Uterus (tissue), 4 donors: ENCODE measurements around the gene FLOT1. TPM values are rescaled to one million over a fixed set of nuclear protein-coding genes. Genes with fewer than 3 reads are reported as not detected.

ENCODE experiments used
- DNase-seq, 2 donors: peaks; one replicate each; pipeline ENCODE4 v3.0.0-alpha.2; 2019 to 2020
- H3K27ac ChIP-seq, 2 donors: fragments of 200-600 bp; sonication (generic); 1 replicate in 1 of 2; 2 replicates in 1 of 2; pipeline ENCODE4 v1.5.1; 2016 to 2018
- H3K27me3 ChIP-seq, 2 donors: fragments of 200-600 bp; sonication (generic); one replicate each; pipeline ENCODE4 v1.5.1; 2018 to 2019; ENCODE audit warnings: control low read depth in 1 of 2
- H3K36me3 ChIP-seq, 2 donors: fragments of 200-600 bp; sonication (generic); one replicate each; pipeline ENCODE4 v1.5.1; 2019; ENCODE audit warnings: control low read depth in 1 of 2
- H3K4me1 ChIP-seq, 2 donors: fragments of 200-600 bp; sonication (generic); one replicate each; pipeline ENCODE4 v1.5.1; 2018 to 2019; ENCODE audit warnings: control low read depth in 1 of 2
- H3K4me3 ChIP-seq, 2 donors: fragments of 200-600 bp; sonication (generic); 1 replicate in 1 of 2; 2 replicates in 1 of 2; pipeline ENCODE4 v1.5.1; 2018 to 2019; ENCODE audit warnings: mild to moderate bottlenecking in 1 of 2
- H3K9me3 ChIP-seq, 2 donors: fragments of 200-600 bp; sonication (generic); one replicate each; pipeline ENCODE4 v1.5.1; 2019; ENCODE audit warnings: control low read depth in 1 of 2
- POLR2A ChIP-seq, 2 donors: fragments of 450-650 bp; IDR thresholded peaks; one replicate each; pipeline ENCODE4 v1.6.1; 2016; ENCODE audit warnings: antibody characterized with exemption in 2 of 2, mild to moderate bottlenecking in 1 of 2, moderate library complexity in 1 of 2
- intact Hi-C: fragments of 100-400 bp; cut with DNase I; formaldehyde crosslinking; loops from one replicate; pipeline ENCODE4 v1.15.1; 2023; ENCODE audit warnings: low total_unique reads
- total RNA-seq, 4 donors: library from RNA; depleted of rRNA in 3 of 4; stranded (reverse); fragments of >200 nt in 3 of 4; gene quantifications; one replicate each; pipeline versions ENCODE4 v1.1.0 to v1.2.4, GENCODE V29; 2014 to 2023
- TF ChIP-seq, protein P1 (sequence below), 4 experiments: fragments of 200-600 bp in 2 of 4; fragments of 450-650 bp in 2 of 4; sonication (generic) in 2 of 4; IDR thresholded peaks; one replicate each; pipeline ENCODE4 v1.5.1; 2016 to 2019; ENCODE audit warnings: antibody characterized with exemption in 4 of 4, mild to moderate bottlenecking in 2 of 4, moderate library complexity in 1 of 4
- donor health status: DM: yes; HTN: yes; CAD: no.

The FLOT1 gene
- total RNA-seq, 4 donors from 2014 or later, result 47.1 to 155 (median 64.6) TPM

- peak in 1 of 2 donors; percentile 45 for DNase-seq
- Histone ChIP-seq H3K27ac (peak overlapping the region; percentile 98 to 99), H3K4me3 (peak overlapping the region; percentile 79 to 99), H3K36me3 (no peaks in the 10 kb centered on the region), H3K4me1 (peaks cover 3 to 29% of the 10 kb centered on the region in 2 donors), H3K27me3 (no peaks in the 10 kb centered on the region), H3K9me3 (no peaks in the 10 kb centered on the region)
- TF ChIP-seq, protein P1, sequence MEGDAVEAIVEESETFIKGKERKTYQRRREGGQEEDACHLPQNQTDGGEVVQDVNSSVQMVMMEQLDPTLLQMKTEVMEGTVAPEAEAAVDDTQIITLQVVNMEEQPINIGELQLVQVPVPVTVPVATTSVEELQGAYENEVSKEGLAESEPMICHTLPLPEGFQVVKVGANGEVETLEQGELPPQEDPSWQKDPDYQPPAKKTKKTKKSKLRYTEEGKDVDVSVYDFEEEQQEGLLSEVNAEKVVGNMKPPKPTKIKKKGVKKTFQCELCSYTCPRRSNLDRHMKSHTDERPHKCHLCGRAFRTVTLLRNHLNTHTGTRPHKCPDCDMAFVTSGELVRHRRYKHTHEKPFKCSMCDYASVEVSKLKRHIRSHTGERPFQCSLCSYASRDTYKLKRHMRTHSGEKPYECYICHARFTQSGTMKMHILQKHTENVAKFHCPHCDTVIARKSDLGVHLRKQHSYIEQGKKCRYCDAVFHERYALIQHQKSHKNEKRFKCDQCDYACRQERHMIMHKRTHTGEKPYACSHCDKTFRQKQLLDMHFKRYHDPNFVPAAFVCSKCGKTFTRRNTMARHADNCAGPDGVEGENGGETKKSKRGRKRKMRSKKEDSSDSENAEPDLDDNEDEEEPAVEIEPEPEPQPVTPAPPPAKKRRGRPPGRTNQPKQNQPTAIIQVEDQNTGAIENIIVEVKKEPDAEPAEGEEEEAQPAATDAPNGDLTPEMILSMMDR (IDR thresholded peaks at IDR 0.05), result no peak
- no peak for TF ChIP-seq POLR2A (IDR thresholded peaks at IDR 0.05)
- intact Hi-C loops, result no loop called here
These were observed 57.9 kb downstream of the FLOT1 start for GRCh38 chr6:30684386-30685156.

DNA sequence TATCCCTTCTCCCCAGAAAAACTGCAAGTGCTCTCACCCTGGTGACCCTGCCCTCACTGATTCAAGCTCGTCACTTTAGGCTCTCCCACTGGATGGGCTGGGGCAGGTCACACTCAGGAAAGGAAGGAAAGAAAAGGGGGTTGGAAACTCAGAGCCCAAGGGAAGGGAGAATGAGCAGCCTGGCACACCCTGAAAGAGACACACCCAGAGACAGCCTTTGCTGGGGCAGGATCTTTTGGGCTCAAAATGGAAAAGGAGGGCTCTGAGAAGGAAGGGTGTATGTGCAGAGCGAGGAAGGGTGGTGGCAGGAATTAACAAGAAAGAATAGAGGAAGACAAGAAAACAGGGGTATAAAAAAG lies 58.5 kb downstream of the FLOT1 start:
- intact Hi-C loops, result no loop called here
- Histone ChIP-seq H3K36me3 (no peaks in the 10 kb centered on the region), H3K27me3 (no peaks in the 10 kb centered on the region), H3K4me3 (peak overlapping the region; percentile 79 to 99), H3K27ac (peak overlapping the region; percentile 98 to 99), H3K9me3 (no peaks in the 10 kb centered on the region), H3K4me1 (peaks cover 0 to 27% of the 10 kb centered on the region in 2 donors)
- DNase-seq, result no peak
- TF ChIP-seq, protein P1 (IDR thresholded peaks at IDR 0.05), result no peak
- TF ChIP-seq POLR2A (IDR thresholded peaks at IDR 0.05), result no peak

DNA sequence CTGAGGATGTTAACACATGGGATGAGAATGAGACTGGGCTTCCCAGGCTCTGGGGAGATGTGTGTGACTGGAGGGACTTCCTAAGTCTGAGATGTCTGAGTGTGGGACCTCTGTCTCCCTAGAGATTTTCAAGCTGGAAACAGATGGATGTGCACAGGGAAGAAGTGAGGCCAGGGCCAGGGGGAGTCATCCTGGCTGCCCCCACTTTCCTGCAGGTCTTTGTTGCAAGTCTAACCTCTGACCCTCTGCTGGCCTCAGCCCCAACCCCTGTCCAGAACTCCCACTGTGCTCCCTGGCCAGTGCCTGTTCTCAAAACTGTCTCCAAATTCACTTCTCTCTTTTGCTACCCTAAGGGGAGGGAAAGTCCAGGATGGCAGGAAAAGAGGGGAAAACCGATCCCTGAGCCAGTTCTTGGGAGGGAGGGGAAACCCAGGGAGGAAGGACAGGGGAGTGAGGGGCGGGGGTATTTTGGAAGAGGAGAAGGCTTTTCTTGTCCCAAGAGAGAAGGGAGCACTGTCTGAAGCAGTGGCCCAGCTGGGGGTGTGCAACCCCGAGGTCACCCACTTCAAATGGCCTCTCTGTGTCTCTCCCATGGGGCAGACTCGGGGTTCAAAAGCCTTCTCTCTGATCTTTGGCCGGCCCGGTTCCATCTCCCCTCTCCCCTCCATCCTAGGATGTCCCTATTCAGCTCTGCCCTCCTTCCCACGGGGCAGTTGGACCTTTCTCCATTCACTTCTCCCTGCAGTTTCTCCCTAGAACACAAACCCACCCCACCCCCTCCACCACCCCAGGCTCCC lies 59.1 kb downstream of the FLOT1 start:
- Histone ChIP-seq H3K4me1 (peaks cover 0 to 27% of the 10 kb centered on the region in 2 donors), H3K4me3 (peak overlapping the region; percentile 79 to 99), H3K36me3 (no peaks in the 10 kb centered on the region), H3K27ac (peak overlapping the region; percentile 98 to 99), H3K27me3 (no peaks in the 10 kb centered on the region), H3K9me3 (no peaks in the 10 kb centered on the region)
- DNase-seq, result peak in 1 of 2 donors; percentile 43
- intact Hi-C loops, result no loop called here
- no peak for TF ChIP-seq POLR2A (IDR thresholded peaks at IDR 0.05)
- TF ChIP-seq, protein P1 (IDR thresholded peaks at IDR 0.05), result no peak

GRCh38 chr6:30682143-30683117 lies 60.1 kb downstream of the FLOT1 start:
- intact Hi-C loops, result no loop called here
- TF ChIP-seq, protein P1 (IDR thresholded peaks at IDR 0.05), result no peak
- peak; percentile 65 to 66 for TF ChIP-seq POLR2A (IDR thresholded peaks at IDR 0.05)
- Histone ChIP-seq H3K27ac (peak overlapping the region; percentile 98 to 99), H3K4me3 (peak overlapping the region; percentile 79 to 99), H3K4me1 (peaks cover 0 to 27% of the 10 kb centered on the region in 2 donors), H3K27me3 (no peaks in the 10 kb centered on the region), H3K9me3 (no peaks in the 10 kb centered on the region), H3K36me3 (no peaks in the 10 kb centered on the region)
- DNase-seq, result peak; percentile 79 to 94
